Umbilical cord (tissue), 2 donors: ENCODE data around the gene ADORA2A. TPM values are rescaled to one million over a fixed set of nuclear protein-coding genes. Genes with fewer than 3 reads are reported as not detected.
"Not testable (repeated sequence)": the region's sequence is repeated elsewhere in the genome, so short reads cannot be mapped to it uniquely, and the experiment has no call there.

Source experiments
- DNase-seq: peaks from one replicate; pipeline ENCODE4 v3.0.0-alpha.2; 2015; ENCODE audit warnings: low spot score
- total RNA-seq: library from RNA; depleted of rRNA; stranded (reverse); fragments of >200 nt; gene quantifications from one replicate; pipeline ENCODE4 v1.2.3, GENCODE V29; 2014; ENCODE audit warnings: low replicate concordance; ENCODE audit not compliant: insufficient read depth

The ADORA2A gene
- total RNA-seq, 1 donor from 2014 or later, result 0.48 TPM

DNA sequence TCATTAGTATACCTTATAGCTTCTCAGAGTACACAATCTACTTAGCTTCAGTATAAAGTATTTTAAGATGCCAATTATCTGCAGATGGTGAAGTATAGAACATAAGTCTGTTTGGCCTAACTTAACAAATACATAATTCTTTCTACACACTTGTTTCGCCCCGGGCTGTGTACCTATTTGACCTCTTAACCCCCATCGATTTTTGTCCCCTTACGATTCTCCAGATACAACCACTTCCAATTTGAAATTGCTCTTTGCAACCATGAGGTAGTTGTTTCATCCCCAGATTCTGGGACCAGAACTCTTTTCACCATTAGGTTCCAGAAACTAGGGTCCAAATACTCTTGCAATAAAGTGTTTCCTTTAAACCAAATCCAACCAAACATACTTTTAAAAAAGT is 57.8 kb downstream of the ADORA2A start:
- no peak for DNase-seq

DNA sequence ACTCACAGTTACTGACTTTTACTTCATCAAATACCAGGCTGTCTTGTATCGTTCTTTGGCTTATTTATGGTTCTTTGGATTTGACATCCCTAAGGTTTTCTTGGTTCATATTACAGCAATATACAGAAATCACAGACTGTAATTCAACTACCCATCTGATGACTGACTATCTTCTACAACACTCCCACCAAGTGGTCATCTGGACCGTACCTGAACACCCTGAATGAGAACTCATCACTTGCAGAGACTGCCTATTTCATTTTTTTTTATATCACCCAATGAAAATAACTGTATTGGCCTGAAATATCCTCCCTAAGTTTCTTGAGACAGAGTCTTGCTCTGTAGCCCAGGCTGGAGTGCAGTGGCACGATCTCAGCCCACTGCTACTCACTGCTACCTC is 58.2 kb downstream of the ADORA2A start:
- DNase-seq, result no peak

DNA sequence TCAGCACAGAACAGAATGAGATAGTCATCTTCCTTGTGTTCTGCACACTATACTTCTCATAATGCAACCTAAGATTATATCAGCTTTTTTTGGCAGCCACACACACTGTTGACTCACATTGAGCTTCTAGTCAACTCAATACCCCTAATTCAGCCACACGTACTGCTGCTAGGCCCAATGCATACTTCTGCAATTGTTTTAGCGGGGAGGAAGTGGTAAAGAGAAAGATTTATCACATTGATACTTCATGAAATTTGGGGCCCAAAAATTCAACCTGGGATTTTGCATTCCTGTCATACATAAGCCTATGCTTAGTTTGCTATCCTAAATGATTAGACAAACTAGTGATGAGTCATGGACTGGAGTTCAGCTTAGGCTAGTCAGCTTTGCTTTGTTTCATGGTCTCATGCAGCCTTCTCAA is 59.1 kb downstream of the ADORA2A start:
- no peak for DNase-seq

DNA sequence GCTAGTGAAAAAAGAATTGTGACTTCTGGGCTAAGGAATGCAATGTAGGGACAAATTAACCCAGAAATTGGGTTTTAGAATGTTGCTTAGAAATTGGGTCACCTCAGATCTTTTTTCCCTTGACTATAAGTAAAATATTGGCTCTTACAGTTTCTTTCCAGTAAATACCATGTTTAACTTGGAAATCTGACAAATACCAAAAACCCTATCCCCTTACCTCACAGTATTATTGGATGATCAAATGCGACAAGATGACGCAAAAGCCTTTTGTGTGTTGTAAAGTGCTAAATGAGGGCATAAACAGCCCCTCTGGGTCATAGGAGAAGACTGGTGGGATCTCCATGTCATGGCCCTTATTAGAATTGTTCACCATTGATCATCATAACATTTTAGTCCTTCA is 61.6 kb downstream of the ADORA2A start:
- no peak for DNase-seq

DNA sequence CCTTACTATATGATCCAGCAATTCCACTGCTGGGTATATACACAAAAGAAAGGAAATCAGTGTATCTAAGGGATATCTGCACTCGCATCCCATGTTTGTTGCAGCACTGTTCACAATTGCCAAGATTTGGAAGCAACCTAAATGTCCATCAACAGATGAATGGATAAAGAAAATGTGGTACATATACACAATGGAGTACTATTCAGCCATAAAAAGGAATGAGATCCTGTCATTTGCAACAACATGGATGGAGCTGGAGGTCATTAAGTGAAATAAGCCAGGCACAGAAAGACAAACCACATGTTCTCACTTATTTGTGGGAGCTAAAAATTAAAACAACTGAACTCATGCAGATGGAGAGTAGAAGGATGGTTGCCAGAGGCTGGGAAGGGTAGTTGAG is 62.0 kb downstream of the ADORA2A start:
- DNase-seq, result not testable (repeated sequence)

Other genes with a start within 250 kb of the ADORA2A start
- gene SUSD2, start 246.1 kb upstream of the ADORA2A start, total RNA-seq, result 12.3 TPM
- gene GGT5, start 182.5 kb upstream of the ADORA2A start, total RNA-seq, result 7.5 TPM
- 40.9 TPM for gene SPECC1L, start 156.8 kb upstream of the ADORA2A start, total RNA-seq
- gene UPB1, start 67.7 kb downstream of the ADORA2A start, total RNA-seq, result 1.9 TPM
- 70.5 TPM for gene GUCD1, start 127.5 kb downstream of the ADORA2A start, total RNA-seq
- gene SNRPD3, start 128.4 kb downstream of the ADORA2A start, total RNA-seq, result 101 TPM
- gene LRRC75B, start 165.5 kb downstream of the ADORA2A start, total RNA-seq, result 17.3 TPM
- 4.8 TPM for gene GGT1, start 175.6 kb downstream of the ADORA2A start, total RNA-seq